ENCODE data around the gene NAB2.

NAB2 gene

DNA sequence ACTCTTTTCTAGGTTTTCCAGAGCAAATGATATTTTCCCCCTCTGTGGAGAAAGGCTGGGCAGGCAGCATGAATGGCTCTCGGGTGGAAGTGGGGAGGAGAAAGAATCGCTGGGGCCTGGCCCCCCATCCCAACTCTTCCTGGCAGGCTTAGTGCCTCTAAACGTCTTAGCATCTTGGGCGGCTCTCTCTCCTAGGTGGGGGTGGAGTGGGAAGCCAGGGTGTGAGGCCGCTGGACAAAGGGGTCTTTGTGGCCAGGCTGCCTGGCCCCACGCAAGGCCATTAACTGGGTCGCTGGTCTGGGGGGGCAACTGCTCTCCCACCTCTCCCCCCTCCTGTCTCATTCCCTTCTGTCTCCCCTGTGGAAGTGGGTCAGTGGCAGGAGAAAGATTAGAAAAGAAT is 53.8 kb downstream of the NAB2 start:
- Histone ChIP-seq H2AFZ (ENCODE audit: low read length) (no peak overlapping the region), H3K79me2 (ENCODE audit: insufficient read depth, low read length) (no peaks in the 10 kb centered on the region), H3K36me3 (ENCODE audit: insufficient read depth, low read length) (no peaks in the 10 kb centered on the region), H3K27ac (ENCODE audit: low read depth, low read length, poor library complexity, severe bottlenecking) (no peak overlapping the region), H3K27me3 (ENCODE audit: insufficient read depth, low read length) (no peaks in the 10 kb centered on the region), H3K9me3 (ENCODE audit: low read length) (no peaks in the 10 kb centered on the region), H3K4me2 (ENCODE audit: low read length) (no peak overlapping the region), H3K9ac (ENCODE audit: low read length) (no peak overlapping the region), H4K20me1 (ENCODE audit: insufficient read depth, low read length) (no peaks in the 10 kb centered on the region), H3K9me2 (ENCODE audit: low read depth, low read length) (no peaks in the 10 kb centered on the region), H3K4me1 (ENCODE audit: insufficient read depth, low read length, severe bottlenecking) (no peaks in the 10 kb centered on the region), H3F3A (ENCODE audit: insufficient read depth, low read length) (no peaks in the 10 kb centered on the region), H3K4me3 (ENCODE audit: low read depth, low read length, poor library complexity, severe bottlenecking) (no peak overlapping the region)
- TF ChIP-seq EZH2 (IDR thresholded peaks at IDR 0.05; ENCODE audit: borderline replicate concordance, low read length), result no peak
- TF ChIP-seq, protein P1, sequence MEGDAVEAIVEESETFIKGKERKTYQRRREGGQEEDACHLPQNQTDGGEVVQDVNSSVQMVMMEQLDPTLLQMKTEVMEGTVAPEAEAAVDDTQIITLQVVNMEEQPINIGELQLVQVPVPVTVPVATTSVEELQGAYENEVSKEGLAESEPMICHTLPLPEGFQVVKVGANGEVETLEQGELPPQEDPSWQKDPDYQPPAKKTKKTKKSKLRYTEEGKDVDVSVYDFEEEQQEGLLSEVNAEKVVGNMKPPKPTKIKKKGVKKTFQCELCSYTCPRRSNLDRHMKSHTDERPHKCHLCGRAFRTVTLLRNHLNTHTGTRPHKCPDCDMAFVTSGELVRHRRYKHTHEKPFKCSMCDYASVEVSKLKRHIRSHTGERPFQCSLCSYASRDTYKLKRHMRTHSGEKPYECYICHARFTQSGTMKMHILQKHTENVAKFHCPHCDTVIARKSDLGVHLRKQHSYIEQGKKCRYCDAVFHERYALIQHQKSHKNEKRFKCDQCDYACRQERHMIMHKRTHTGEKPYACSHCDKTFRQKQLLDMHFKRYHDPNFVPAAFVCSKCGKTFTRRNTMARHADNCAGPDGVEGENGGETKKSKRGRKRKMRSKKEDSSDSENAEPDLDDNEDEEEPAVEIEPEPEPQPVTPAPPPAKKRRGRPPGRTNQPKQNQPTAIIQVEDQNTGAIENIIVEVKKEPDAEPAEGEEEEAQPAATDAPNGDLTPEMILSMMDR (IDR thresholded peaks at IDR 0.05; ENCODE audit: low read length), result no peak

DNA sequence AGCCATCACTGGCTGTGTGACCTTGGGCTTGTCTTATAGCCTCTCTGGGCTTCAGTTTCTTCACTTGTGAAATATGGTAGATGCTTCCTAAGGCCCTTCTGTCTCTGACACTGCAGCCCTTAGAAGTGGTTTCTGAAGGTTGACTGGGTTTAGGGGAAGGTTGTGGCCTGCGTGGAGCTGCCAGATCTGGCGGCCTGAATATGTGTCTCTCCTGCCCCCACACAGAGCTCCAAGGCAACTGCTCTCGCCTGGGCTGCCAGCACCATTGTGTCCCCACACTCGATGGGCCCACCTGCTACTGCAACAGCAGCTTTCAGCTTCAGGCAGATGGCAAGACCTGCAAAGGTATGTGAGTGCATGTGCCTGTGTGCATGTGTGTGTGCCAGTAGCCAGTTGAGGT is 54.5 kb downstream of the NAB2 start:
- Histone ChIP-seq H3K36me3 (ENCODE audit: insufficient read depth, low read length) (no peaks in the 10 kb centered on the region), H3K27me3 (ENCODE audit: insufficient read depth, low read length) (no peaks in the 10 kb centered on the region), H3K4me2 (ENCODE audit: low read length) (no peak overlapping the region), H3K4me1 (ENCODE audit: insufficient read depth, low read length, severe bottlenecking) (no peaks in the 10 kb centered on the region), H3K9me3 (ENCODE audit: low read length) (no peaks in the 10 kb centered on the region), H2AFZ (ENCODE audit: low read length) (no peak overlapping the region), H3F3A (ENCODE audit: insufficient read depth, low read length) (no peaks in the 10 kb centered on the region), H4K20me1 (ENCODE audit: insufficient read depth, low read length) (no peaks in the 10 kb centered on the region), H3K4me3 (ENCODE audit: low read depth, low read length, poor library complexity, severe bottlenecking) (no peak overlapping the region), H3K9me2 (ENCODE audit: low read depth, low read length) (no peaks in the 10 kb centered on the region), H3K79me2 (ENCODE audit: insufficient read depth, low read length) (no peaks in the 10 kb centered on the region), H3K27ac (ENCODE audit: low read depth, low read length, poor library complexity, severe bottlenecking) (no peak overlapping the region), H3K9ac (ENCODE audit: low read length) (no peak overlapping the region)
- TF ChIP-seq, protein P1 (IDR thresholded peaks at IDR 0.05; ENCODE audit: low read length), result no peak
- TF ChIP-seq EZH2 (IDR thresholded peaks at IDR 0.05; ENCODE audit: borderline replicate concordance, low read length), result no peak
